ENCODE data around the gene RTP3.

The RTP3 gene

GRCh38 chr3:46497556-46498265 is at the start of gene RTP3:
TSS of gene RTP3 (plus strand) at chr3:46497976. CDS start at chr3:46498063, 87 bp downstream.
- in situ Hi-C loops (cut with HindIII; ENCODE audit: low sequenced_read_pairs): no loop called here

GRCh38 chr3:46448721-46449120 is 49.1 kb upstream of the RTP3 start:
- in situ Hi-C loops (cut with HindIII; ENCODE audit: low sequenced_read_pairs): no loop called here

GRCh38 chr3:46449755-46450552 is 47.8 kb upstream of the RTP3 start:
- in situ Hi-C loops (cut with HindIII; ENCODE audit: low sequenced_read_pairs): no loop called here

- in situ Hi-C loops (cut with HindIII; ENCODE audit: low sequenced_read_pairs): no loop called here
Observed at GRCh38 chr3:46453526-46454208, 44.1 kb upstream of the RTP3 start.

- in situ Hi-C loops (cut with HindIII; ENCODE audit: low sequenced_read_pairs): no loop called here
Observed at GRCh38 chr3:46454209-46454595, 43.6 kb upstream of the RTP3 start.

- in situ Hi-C loops (cut with HindIII; ENCODE audit: low sequenced_read_pairs): no loop called here
Observed at GRCh38 chr3:46454606-46455005, 43.2 kb upstream of the RTP3 start.

GRCh38 chr3:46455231-46456115 is 42.3 kb upstream of the RTP3 start:
- in situ Hi-C loops (cut with HindIII; ENCODE audit: low sequenced_read_pairs): no loop called here

- in situ Hi-C loops (cut with HindIII; ENCODE audit: low sequenced_read_pairs): no loop called here
Observed at GRCh38 chr3:46456118-46456517, 41.7 kb upstream of the RTP3 start.

- in situ Hi-C loops (cut with HindIII; ENCODE audit: low sequenced_read_pairs): no loop called here
Observed at GRCh38 chr3:46460051-46460450, 37.7 kb upstream of the RTP3 start.

GRCh38 chr3:46462111-46462510 is 35.7 kb upstream of the RTP3 start:
- in situ Hi-C loops (cut with HindIII; ENCODE audit: low sequenced_read_pairs): no loop called here

- in situ Hi-C loops (cut with HindIII; ENCODE audit: low sequenced_read_pairs): no loop called here
Observed at GRCh38 chr3:46462511-46462910, 35.3 kb upstream of the RTP3 start.

- in situ Hi-C loops (cut with HindIII; ENCODE audit: low sequenced_read_pairs): no loop called here
Observed at GRCh38 chr3:46463120-46463867, 34.5 kb upstream of the RTP3 start.

GRCh38 chr3:46463868-46464241 is 33.9 kb upstream of the RTP3 start:
- in situ Hi-C loops (cut with HindIII; ENCODE audit: low sequenced_read_pairs): no loop called here

- in situ Hi-C loops (cut with HindIII; ENCODE audit: low sequenced_read_pairs): no loop called here
Observed at GRCh38 chr3:46464326-46465195, 33.2 kb upstream of the RTP3 start, which contains the start of gene LTF. TSS of gene LTF (minus strand) at chr3:46464905. CDS start at chr3:46464867, 38 bp downstream.

GRCh38 chr3:46465196-46465520 is 32.6 kb upstream of the RTP3 start:
- in situ Hi-C loops (cut with HindIII; ENCODE audit: low sequenced_read_pairs): no loop called here

- in situ Hi-C loops (cut with HindIII; ENCODE audit: low sequenced_read_pairs): no loop called here
Observed at GRCh38 chr3:46466273-46466672, 31.5 kb upstream of the RTP3 start.

GRCh38 chr3:46466871-46467403 is 30.8 kb upstream of the RTP3 start:
- in situ Hi-C loops (cut with HindIII; ENCODE audit: low sequenced_read_pairs): no loop called here

GRCh38 chr3:46467562-46467961 is 30.2 kb upstream of the RTP3 start:
- in situ Hi-C loops (cut with HindIII; ENCODE audit: low sequenced_read_pairs): no loop called here

Measured in DLD1 (cell line).